HUDEP-2 (cell line): ENCODE data around the gene FOXA1.

Experiments used
- DNase-seq, 76 experiments: peaks; one replicate each; lab custom pipeline; 2025; ENCODE audit not compliant: unreplicated experiment in 76 of 76; lab: John Stamatoyannopoulos, UW

Gene FOXA1

DNA sequence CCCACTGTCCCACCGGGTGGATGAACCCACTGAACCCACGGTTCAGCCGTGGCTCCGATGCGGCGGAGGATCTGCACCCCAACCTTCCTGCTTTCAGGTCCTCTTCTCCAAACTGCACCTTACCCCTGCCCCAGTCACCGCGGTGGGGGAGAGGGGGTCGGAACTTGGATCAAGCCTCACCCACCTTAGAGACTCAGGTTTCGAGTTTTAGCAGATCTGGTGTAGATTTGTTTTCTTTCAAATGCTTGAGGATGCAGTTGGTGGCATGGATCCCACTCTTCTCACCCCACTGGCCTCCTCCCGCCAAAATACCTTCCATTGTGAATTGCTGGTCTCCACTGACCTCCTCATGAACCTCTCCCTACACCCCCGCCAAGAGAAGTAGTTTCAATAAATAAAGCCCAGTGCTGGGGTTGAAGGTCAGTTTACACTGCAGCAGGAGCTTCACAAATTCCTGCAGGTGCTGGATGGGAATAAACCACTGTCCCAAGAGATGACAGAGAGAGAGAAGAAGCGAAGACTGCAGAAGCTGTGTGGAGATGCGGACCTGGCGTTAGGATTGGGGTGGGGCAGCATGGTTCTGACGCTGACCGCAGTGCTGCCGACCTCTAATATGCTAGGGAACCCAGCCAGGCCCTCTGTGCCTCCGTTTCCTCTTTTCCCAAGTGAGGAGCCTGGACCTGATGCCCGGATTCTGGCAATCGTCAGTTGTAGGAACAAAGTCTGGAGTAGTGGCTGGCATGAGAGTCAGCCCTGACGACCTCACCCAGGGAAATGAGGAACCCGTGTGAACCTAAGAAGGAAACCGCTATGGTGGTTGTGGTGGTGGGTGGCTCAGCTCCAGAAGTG, 7.8 kb upstream of the FOXA1 start:
- no peak for DNase-seq

DNA sequence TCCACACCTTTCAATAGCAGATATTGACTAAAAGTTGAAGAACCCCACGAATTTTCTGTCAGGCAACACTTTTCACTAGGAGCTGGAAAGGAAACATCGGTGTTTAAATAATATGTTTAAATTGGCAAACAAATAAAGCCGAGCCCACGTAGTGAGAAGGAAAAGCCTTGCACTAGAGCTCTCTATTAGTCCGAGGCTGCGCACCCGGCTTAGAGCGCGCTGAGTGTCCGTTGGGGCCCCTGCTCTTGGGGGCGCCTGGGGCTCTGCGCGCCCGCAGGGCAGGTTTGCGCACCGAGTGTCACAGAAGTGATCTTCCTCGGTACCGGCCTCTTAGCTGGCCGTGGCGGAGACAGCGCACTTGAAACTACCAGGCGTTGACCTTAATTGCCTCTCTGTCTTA, 6.8 kb upstream of the FOXA1 start:
- no peak for DNase-seq

GRCh38 chr14:37600880-37601741, 6.1 kb upstream of the FOXA1 start:
- DNase-seq, result no peak

DNA sequence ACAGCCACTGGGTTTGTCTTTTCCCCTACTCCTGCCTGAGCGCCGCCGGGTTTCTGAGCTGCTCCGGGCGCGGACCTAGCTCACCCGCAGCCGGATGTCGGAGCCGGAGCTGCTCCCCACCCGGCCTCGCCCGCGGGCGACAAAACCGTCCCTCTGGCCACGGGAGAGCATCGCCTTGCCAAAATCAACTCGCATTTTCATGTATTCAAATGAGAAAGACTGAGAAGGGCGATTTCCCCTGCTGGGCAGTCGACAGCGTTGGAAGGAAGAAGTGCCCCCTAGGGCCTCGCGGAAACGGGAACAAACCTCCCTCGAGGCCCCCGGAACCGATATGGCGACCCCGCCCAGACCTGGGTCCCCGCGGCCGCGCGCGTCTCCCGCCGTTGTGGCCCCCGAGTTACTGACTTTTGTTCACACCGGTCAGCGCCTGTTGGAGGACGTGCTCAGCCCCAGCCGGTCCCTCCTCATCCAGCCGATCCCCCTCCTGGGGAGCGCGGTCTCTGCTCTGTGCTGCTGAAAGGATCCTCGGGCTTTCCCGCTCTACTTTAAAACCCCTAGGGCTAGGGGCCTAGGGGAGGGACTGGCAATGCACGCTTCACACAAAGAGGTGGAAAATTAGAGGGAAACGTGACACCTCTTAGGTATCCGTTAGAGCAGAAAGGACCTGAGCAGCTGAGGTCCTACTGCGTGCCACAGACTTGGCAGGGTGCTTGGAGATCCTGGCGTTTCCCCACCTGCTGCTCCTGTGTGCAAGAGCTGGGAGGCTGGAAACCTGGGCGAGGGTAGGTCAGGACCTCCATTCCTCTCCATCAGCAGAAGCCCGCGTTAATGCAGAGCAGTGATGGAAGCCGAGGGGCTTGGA, 4.7 kb upstream of the FOXA1 start:
- DNase-seq, result no peak

- DNase-seq, result no peak
Observed at GRCh38 chr14:37598747-37599506, 3.9 kb upstream of the FOXA1 start.

DNA sequence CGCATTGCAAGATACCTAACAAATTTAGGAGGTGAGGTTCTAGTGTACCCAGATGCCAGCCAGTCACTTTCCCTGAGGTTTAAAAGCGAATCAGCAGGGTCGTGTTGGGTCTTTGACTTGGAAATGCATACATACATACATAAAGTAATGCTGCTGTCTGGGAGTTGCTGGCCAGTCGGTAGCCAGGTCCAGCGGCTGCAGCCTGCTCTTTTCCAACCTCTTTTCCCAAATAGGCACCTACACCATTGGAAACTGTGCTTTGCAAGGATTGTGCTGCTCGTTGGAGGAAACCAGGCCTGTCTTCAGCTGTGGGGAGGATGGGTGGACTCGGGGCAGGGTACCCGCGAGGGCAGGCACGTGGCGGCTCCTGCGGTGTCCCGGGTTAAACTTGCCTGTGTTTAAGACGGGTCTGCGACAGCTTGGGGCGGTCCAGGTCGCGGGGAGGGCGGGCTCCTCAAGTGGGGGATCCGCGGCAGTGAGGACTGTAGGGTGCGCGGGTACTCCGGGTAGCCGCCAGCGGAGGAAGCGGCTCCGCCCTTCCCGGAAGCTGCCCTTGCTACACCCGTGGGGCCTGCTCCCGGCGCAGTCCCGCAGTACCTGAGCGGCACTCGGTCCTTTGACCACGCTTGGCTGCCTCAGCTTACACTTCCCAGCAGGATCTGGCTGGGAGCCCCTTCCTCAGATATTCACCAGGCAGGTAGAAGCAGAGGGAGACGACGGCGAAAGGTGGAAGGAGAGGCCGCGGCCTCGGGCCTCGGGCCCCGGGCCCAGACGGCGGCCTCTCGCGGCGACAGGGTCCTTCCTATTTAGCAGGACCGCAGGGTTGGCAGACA, 3.1 kb upstream of the FOXA1 start:
- DNase-seq, result no peak

GRCh38 chr14:37597538-37597913, 2.5 kb upstream of the FOXA1 start:
- DNase-seq, result no peak

- no peak for DNase-seq
Observed at GRCh38 chr14:37596790-37597472, 1.9 kb upstream of the FOXA1 start.

GRCh38 chr14:37595809-37596621, 966 bp upstream of the FOXA1 start:
- DNase-seq, result peak in 11 of 76 experiments; percentile 5 to 32 (median 16)

DNA sequence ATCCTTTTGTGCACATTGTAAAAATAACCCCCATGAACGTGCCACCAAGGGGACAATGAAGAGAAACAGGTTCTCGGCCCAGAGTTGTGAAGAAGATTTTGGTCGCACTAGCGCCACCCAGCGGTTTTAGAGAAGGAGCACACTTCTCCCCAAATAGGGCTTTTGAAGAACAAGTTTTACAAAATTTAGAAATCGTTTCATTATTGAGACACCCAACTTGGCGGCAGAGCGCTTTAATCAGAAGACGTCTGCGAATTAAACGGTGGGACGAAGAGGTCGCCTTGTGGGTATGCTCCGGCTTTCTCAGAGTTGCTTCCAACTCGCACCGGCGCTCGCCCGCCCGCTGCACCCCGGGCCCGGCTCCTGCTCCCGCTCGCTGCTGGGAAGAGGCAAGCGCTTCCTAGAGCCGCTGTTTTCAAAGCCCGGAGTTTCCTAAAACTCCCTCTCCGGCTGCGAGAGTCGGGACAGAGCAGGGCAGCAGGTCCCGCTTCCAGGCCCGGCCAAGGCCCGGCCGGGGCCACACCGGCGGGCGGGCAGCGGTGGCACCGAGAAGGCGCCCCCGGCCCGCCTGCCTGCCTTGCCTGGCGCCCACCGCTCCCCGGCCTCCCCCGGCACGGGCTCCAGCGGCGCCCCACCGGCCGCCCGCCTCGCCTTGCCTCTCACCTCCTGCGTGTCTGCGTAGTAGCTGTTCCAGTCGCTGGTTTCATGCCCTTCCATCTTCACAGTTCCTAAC, 645 bp downstream of the FOXA1 start:
- peak in 70 of 76 experiments; percentile 1 to 81 (median 54) for DNase-seq

DNA sequence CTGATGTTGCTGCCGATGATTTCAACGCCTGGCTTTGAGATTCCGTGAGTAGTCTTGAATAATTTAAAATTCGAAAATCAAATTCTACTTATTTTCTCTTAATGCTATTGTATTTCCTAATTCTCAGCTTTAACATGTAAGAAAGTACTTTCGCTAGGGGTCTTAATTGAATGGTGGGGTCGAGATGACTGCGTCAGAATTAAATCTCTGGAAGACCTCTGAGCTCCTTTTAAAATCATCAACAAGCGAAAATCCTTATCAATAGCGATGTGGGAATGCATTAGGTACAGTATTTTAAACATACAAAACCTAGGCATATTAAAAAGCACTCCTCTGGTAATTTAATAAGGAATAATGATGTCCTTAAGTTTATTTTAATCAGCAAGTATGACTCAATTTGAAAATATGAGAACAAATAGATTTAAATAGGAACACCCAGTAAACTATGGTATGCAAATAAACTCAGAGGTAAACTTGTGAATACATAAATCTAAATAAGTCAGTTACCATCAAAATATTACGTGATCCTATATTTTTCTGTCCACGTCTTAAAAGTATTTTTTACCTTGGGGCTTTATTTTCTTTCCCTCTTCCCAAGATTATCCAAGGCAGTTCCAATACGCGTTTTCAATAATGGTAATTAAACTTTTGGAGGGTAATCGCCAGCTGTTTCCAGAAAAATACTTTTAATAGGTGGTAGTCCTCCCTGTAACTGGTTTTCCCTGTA, 1.4 kb downstream of the FOXA1 start:
- no peak for DNase-seq

DNA sequence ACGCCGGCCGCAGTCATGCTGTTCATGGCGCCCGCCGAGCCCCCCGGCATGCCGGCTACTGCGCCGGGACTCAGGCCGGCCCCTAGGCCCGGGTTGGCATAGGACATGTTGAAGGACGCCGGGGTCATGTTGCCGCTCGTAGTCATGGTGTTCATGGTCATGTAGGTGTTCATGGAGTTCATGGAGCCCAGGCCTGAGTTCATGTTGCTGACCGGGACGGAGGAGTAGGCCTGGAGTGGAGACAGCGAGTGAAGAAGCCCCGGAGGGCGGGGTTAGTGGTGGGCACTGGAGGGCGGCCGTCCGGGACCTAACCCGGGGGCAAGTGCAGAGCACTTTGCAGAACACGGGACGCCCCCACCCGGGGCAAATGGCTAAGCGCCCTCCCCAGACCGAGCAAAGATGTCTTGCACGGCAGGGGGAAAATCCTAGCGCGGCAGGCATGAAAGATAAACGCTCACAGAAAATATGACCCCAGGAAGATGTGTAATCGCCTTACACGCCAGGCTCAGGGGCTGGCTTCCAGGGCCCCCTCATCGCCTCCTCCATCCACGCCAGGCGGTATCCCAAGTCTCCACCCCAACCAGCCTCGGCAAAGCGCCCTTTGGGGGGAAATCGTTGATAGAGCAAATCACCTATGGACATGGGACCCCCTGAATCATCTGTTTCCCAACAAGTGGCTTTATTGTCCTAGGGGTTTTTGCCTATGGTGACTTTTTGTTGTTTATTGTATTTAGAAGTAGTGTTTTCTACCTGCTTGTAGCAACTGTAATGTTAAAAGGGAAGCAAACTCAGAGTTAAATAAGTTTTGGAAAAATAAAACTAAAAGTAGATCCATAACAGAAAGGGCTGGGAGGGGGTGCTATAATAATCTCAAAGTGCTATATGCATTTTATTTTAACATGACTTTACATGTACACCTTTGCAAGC, 2.3 kb downstream of the FOXA1 start:
- no peak for DNase-seq

DNA sequence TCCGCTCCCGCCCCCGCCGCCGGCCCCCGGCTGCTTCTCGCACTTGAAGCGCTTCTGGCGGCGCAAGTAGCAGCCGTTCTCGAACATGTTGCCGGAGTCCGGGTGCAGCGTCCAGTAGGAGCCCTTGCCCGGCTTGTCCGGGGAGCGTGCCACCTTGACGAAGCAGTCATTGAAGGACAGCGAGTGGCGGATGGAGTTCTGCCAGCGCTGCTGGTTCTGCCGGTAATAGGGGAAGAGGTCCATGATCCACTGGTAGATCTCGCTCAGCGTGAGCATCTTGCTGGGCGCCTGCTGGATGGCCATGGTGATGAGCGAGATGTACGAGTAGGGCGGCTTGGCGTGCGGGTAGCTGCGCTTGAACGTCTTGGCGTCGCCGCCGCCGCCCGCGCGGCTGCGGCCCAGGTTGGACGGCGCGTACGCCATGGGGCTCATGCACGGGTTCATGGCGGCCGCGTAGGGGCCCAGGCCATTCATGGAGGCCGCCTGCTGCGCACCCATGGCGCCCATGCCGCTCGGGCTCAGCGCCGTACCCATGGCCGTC, 3.0 kb downstream of the FOXA1 start:
- no peak for DNase-seq

DNA sequence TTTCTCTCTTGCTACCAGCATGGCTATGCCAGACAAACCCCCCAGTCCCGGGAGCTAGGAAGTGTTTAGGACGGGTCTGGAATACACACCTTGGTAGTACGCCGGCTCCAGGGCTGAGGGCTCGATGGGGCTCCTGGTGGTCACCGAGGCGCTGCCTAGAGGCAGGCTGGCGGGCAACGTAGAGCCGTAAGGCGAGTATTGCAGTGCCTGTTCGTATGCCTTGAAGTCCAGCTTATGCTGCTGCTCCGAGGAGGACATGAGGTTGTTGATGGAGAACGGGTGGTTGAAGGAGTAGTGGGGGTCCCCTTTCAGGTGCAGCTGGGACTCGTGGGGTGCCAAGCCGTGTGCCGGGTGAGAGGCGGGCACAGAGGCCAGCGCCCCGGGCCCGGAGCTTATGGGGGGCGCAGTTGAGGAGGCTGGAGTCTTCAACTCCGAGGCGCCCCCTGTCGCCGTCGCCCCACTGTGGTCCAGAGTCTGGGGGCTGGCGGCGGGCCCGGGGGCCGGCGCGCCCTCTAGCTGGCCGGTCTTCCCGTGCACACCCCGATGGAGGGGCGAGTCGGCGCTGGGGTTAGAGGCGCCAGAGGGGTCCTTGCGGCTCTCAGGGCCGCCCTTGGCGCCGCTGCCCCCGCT, 3.6 kb downstream of the FOXA1 start:
- no peak for DNase-seq
